ENCODE measurements around the gene LRRC19.

The LRRC19 gene, protein sequence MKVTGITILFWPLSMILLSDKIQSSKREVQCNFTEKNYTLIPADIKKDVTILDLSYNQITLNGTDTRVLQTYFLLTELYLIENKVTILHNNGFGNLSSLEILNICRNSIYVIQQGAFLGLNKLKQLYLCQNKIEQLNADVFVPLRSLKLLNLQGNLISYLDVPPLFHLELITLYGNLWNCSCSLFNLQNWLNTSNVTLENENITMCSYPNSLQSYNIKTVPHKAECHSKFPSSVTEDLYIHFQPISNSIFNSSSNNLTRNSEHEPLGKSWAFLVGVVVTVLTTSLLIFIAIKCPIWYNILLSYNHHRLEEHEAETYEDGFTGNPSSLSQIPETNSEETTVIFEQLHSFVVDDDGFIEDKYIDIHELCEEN

DNA sequence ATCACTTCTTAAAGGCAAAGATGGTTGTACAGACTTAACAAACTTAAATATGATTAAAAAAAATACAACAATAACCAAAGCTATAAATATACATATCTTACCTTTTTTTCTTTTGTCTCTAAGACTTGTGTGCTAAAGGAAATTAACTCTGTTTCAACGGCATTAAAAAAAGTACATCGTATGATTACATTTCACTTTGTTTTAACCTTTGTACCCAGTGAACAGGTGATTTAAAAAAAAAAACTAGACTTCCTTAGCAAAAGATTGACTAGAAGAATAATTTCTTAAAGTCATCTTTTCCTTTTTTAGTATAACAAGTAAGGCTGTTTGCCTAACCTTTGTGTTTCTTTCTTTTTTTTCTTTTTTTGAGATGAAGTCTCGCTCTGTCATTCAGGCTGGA, at the start of gene LRRC19:
LRRC19 (minus strand) TSS at position 182 of the 400 bp plus-strand sequence. CDS start 5,978 bp downstream, outside the sequence.
- DNase-seq (ENCODE audit: low spot score): no peak

DNA sequence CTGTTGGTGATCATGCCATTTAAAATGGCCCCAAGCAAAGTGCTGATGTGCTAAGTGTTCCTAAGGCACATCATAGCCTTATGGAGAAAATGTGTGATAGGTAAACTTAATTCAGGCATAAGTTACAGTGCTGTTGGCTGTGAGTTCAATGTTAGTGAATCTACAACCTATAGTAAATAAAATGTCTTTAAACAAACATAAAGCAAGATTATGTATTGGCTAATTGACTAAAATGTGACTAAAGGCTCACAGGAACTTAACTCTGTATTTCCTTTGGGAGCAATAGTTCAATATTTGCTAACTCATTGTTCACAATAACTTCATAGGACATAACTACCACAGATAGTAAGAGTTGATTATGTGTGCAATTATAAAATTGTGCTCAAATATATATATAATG, 49.4 kb upstream of the LRRC19 start:
- DNase-seq (ENCODE audit: low spot score): no peak

- DNase-seq (ENCODE audit: low spot score): no peak
Observed at GRCh38 chr9:27054125-27054524, 48.7 kb upstream of the LRRC19 start.

DNA sequence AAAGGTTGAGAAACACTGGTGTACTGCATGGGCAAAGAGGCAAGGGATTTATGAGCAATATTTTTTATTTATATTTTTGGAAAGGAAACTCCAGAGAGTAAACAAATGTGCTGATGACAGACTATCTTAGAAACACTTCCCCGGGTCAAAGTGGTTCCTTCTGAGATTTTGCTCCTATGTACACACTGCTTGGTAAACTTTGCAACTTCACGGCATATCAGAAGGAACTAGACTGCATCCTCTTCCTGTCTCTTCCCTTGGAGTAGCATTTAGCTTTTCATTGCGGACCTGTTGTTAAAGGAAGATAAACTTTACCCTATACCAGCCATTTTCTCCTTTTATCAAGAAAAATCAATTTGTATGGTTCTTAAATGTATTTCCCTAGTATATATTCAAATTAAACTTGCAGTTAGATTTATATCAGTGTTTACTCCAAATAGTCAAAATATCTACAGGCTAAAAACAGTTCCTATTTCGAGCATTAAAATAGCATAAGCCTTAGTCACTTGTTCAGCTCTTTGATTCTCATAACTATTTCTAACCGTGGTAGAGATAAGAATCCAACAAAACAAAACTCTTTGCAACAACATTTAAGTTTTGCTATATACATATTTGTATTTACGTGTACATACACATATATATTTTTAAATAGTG, 48.0 kb upstream of the LRRC19 start:
- no peak for DNase-seq (ENCODE audit: low spot score)

DNA sequence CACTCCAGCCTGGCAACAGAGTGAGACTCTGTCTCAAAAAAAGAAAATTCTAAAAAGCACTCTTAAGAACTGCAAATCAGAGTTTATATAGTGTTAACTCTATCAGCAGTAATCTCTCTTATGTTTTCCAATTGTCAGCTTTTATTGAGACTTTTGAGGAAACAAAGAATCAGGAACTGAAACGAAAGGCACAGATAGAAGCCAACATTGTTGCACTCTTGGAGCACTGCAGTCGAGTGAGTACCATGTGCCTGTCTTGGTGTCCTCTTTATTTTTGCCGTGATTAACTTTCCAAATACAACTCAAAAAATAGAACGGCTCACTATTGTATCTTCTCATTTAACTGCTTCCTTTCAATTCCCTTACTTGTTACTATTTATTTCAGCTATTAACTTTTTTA, 41.7 kb upstream of the LRRC19 start:
- no peak for DNase-seq (ENCODE audit: low spot score)

GRCh38 chr9:27043176-27043575, 37.7 kb upstream of the LRRC19 start:
- DNase-seq (ENCODE audit: low spot score): no peak

GRCh38 chr9:27042476-27042875, 37.0 kb upstream of the LRRC19 start:
- DNase-seq (ENCODE audit: low spot score): no peak

GRCh38 chr9:27041746-27042145, 36.3 kb upstream of the LRRC19 start:
- no peak for DNase-seq (ENCODE audit: low spot score)

GRCh38 chr9:27037499-27037898, 32.0 kb upstream of the LRRC19 start:
- no peak for DNase-seq (ENCODE audit: low spot score)

DNA sequence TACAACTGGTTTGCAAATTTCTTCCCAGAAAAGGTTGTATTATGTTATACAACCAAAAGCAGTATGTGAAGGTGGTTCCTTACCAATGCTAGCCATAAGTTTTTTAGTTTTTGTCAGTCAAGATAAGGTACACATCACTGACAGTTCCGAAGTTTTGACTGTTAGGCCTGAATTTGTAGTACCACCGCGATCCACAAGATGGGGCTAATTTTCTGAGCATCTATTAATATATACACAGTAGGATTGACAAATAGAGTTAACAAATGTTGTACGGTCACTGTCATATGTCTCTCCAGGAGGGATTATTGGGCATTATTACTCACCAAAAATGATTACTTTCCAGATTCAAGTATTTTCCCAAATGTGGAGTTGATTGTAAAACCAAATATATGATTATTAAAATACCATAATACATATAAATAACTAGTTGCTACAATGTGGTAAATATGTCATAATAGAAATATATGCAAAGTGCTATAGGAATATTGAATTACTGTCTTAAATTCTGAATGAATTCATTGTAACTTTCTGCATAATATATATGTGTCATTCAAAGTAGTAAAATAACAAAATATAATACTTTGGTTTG, 28.4 kb upstream of the LRRC19 start:
- DNase-seq (ENCODE audit: low spot score): peak; percentile 56

GRCh38 chr9:27029186-27029585, 23.7 kb upstream of the LRRC19 start:
- no peak for DNase-seq (ENCODE audit: low spot score)

GRCh38 chr9:27022920-27023319, 17.4 kb upstream of the LRRC19 start:
- DNase-seq (ENCODE audit: low spot score): no peak

DNA sequence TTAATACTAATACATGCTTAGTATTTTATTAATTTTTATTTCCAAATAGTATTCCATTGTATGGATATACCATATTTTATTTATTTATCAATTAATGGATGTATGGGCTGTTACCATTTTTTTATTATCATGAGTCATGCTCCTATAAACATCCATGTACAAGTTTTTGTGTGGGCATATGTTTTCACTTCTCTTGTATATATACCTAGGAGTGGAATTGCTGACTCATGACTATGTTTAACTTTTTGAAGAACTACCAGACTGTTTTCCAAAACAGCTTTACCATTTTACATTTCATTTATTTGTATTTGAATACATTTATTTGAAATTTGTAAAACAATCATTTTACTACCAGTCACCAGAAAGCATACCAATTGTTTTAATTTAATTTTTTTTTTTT, 14.1 kb upstream of the LRRC19 start:
- DNase-seq (ENCODE audit: low spot score): no peak

DNA sequence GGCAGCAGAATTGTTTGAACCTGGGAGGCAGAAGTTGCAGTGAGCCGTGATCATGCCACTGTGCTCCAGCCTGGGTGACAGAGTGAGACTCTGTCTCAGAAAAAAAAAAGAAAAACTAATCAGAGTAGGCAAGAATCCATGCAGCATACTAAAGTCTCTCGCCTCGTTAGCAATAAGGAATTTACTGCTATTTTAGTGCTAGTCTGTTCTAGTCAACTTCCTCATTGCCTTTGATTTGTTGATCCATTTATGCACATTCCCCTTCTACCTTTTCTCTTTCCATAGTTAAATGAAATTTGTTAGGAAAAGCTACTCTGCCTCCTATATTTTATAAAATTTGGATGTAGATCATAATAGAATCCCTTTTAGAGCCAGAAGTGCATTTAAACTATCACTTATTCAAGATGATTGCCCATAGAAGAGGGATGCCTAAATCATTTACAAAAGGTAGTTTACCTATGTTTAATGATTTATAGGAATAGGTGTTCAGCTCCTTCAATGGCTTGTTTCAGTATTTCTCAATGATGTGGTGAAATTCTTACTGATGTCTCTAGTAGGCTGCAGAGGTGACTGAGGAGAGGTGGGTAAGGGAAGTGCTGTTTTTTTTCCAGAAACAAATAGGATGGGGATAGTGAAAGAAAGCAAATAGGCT, 1.9 kb downstream of the LRRC19 start:
- DNase-seq (ENCODE audit: low spot score): no peak

DNA sequence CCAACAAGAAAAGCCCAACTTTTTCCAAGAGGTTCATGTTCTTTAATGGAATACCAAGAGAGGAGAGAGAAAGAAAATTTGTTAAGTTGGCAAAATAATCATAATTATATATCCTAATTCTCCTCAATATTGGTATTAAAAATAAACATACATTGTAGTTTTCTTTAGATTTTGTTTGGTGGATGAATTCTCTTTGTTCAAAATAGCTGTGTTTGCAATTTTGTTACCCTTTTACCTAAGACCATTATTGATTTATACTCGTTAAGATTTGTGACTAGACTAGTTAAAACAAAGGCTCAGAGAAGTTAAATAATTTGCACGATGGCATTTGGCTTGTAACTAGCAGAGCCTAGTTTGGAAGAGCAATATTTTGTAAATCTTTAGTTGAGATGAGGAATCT, 9.7 kb downstream of the LRRC19 start:
- DNase-seq (ENCODE audit: low spot score): no peak

DNA sequence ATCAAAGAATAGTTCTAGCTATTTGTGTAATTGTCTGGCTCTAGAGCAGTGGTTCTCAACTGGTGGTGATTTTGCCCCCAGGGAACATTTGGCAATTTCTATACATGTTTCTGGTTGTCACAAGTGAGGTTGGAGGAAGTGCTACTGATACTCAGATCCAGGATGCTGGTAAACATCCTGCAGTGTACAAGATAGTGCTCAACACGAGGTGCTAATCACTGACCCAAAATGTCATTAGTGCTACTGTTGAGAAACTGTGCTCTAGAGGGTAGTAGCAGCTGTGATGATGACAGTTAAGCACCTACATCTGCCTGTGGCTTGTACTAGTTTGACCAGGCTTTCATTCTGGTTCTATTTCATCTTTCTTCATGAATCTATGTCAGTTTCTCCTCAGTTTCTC, 22.1 kb downstream of the LRRC19 start:
- DNase-seq (ENCODE audit: low spot score): no peak

DNA sequence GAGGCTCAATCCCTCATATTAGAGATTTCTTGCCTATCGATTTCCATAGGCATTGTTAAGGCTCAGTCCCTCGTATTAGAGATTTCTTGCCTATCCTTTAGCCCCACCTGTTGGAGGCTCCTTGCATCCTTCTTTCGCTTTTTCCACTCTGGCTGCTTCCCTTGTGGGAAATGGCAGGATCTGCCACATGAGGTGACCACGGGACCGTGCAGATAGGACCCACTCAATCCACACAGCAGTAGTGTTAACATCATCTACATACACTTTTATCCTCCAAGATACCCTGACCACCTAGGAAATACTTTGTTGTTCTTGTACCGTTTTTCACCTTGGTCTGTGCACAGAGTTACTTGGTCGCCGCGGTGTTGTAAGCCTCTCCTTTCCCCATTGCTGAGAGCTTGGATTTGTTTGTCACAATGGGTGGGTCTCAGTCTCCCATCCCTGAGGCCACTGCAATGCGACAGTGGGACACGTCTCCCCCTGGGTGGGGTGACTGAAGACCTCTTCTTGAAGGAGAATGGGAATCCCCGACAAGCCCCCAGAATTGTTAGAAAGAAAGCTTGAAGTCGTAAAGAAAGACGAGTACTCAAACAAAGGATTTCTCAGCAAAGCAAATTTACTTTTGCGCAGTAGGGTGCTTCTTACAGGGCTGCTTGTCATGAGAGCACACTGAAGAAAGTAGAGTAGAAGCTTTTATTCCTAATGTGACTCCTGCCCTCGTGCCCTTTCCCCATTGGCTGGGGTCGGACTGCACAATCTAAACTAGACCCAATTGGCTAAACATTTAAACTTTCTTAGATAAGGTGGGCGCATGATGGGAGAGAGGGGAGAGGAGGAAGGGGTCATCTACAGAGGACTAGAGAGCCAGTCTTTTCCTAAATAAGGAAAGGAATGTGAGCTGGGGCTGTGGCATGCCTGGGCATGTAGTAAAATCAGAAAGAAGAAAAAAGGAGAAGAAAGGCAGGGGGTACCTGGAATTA, 29.5 kb downstream of the LRRC19 start:
- DNase-seq (ENCODE audit: low spot score): no peak

DNA sequence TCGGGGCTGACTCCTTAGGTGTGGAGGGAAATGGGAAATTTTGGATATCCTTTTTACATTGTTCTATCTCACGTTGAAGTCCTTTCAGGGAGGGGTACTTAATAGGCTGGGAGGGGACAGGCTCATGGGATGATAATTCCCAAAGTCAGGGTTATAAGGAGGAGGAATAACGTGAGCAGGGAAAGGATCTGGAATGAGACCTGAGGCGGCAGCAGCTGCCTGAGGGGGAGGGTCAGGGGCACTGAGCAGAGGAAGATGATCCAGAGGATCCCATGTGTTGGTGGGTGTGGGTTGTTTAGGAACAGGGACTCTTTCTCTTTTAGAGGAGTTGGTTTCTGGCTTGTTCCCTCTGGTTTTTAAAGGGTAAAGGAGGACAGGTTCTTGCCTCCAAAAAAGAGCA, 30.5 kb downstream of the LRRC19 start:
- no peak for DNase-seq (ENCODE audit: low spot score)

DNA sequence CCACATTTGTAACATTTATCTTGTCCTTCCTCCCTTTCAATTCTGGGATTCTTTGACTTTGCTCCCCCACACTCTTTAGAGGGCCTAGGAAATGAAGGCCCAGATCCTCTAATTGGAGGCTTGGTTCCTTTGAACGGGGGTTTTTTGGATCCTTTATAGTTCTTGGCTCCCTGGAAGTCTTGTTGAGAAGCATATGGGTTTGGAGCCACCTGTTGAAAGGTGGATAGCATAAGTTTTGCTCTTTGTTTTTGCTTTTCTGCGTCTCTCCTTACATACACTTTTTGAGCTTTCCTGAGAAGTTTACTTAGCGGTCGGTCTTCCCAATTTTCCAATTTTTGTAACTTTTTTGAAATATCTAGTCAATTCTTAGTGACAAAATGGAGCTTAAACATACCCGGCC, 31.5 kb downstream of the LRRC19 start:
- DNase-seq (ENCODE audit: low spot score): no peak

DNA sequence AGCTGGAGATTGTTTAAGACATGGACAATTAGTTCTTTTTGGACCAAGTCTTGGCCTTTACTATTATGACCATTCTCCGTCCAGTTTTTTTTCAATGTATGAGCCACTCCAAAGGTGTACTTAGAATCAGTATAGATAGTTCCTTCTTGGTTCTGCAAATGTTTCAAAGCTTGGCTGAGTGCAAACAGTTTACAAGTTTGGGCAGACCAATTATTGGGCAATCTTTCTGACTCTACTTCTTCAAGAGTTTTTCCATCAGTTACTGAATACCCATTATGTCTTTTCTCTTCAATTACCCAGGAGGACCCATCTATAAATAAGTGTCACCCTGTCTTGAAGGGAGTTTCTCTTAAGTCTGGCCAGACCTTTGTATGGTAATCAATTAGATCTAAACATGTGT, 33.8 kb downstream of the LRRC19 start:
- no peak for DNase-seq (ENCODE audit: low spot score)

DNA sequence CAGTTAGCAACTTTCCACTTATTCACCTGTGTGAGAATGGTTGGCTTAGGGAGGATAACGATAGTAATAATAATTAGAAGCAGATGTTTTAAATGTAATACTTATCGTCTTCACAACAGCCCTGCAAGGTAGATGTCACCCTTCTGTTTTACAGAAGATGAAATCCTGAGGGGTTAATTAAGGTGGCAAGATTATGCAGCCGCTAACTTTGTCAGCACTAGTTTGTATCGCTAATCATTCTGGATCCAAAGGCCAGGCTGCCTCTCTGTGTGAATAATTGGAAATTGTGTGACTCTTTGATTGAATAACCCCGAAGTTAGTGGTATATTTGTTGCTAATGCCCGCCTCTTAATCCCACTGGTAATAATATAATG, 48.6 kb downstream of the LRRC19 start:
- DNase-seq (ENCODE audit: low spot score): no peak

All from activated CD4-positive, alpha-beta T cell treated with anti-CD3 and anti-CD28 coated beads, Interleukin-2, Interleukin-4, amounts not matched to agents 100 ng/mL and 50 ng/mL, durations not matched to agents 16 hours and 8 hours (primary cell).